PC-9 (cell line): ENCODE data around the gene LIPC. TPM values are rescaled to one million over a fixed set of nuclear protein-coding genes. Genes with fewer than 3 reads are reported as not detected.
A peak's percentile ranks its signal among the peaks of the same experiment; 100 is the strongest.

Source experiments
- BruUV-seq: library from RNA; stranded (reverse); fragments of 400-500 nt; replicated peaks from 2 replicates; lab custom pipeline; 2021; lab: Mats Ljungman, UMichigan
- CTCF ChIA-PET: fragments of 300-600 bp; sonication (Branson Sonifier 250); formaldehyde crosslinking; loops from one replicate; lab custom pipeline; 2022; ENCODE audit warnings: antibody characterized with exemption; lab: Charles Lee
- POLR2A ChIA-PET: fragments of 300-600 bp; sonication (Branson Sonifier 250); formaldehyde crosslinking; loops from one replicate; lab custom pipeline; 2022; ENCODE audit warnings: antibody characterized with exemption; ENCODE audit not compliant: unreplicated experiment; lab: Charles Lee
- DNase-seq, 2 experiments: peaks; one replicate each; pipeline versions ENCODE4 v3.0.0 to v3.0.0-alpha.2; 2015 to 2022; ENCODE audit warnings: mixed read lengths in 1 of 2
- H2AFZ ChIP-seq: fragments of 200-600 bp; sonication (generic); 2 replicates; pipeline ENCODE4 v1.8.1; 2017; ENCODE audit warnings: antibody characterized with exemption
- H3F3A ChIP-seq: fragments of 200-600 bp; sonication (generic); 2 replicates; pipeline ENCODE4 v1.8.1; 2017; ENCODE audit warnings: antibody characterized with exemption, mild to moderate bottlenecking, low read depth; ENCODE audit not compliant: insufficient read depth
- H3K27ac ChIP-seq: fragments of 200-600 bp; sonication (generic); 2 replicates; pipeline ENCODE4 v1.6.1; 2016; ENCODE audit warnings: mixed run types
- H3K27me3 ChIP-seq: fragments of 200-600 bp; sonication (generic); 2 replicates; pipeline ENCODE4 v1.6.1; 2016; ENCODE audit warnings: low read depth, mixed run types; ENCODE audit not compliant: insufficient read depth
- H3K36me3 ChIP-seq: fragments of 200-600 bp; sonication (generic); 2 replicates; pipeline ENCODE4 v1.6.1; 2016; ENCODE audit warnings: low read depth, mixed run types
- H3K4me1 ChIP-seq: fragments of 200-600 bp; sonication (generic); replicated peaks from 2 replicates; pipeline ENCODE4 v1.6.1; 2016; ENCODE audit warnings: mixed run types; ENCODE audit not compliant: insufficient read depth
- H3K4me2 ChIP-seq: fragments of 200-600 bp; sonication (generic); 2 replicates; pipeline ENCODE4 v1.6.1; 2017; ENCODE audit warnings: mixed run types
- H3K4me3 ChIP-seq: fragments of 200-600 bp; sonication (generic); 2 replicates; pipeline ENCODE4 v1.6.1; 2016; ENCODE audit warnings: mixed run types
- H3K79me2 ChIP-seq: fragments of 200-600 bp; sonication (generic); 2 replicates; pipeline ENCODE4 v1.6.1; 2017; ENCODE audit warnings: low read depth, mixed run types
- H3K9me2 ChIP-seq: fragments of 200-600 bp; sonication (generic); 2 replicates; pipeline ENCODE4 v1.8.1; 2017; ENCODE audit warnings: mild to moderate bottlenecking; ENCODE audit not compliant: insufficient read depth
- H3K9me3 ChIP-seq: fragments of 200-600 bp; sonication (generic); 2 replicates; pipeline ENCODE4 v1.8.1; 2016; ENCODE audit warnings: low read depth; ENCODE audit not compliant: insufficient read depth
- H4K20me1 ChIP-seq: fragments of 200-600 bp; sonication (generic); 2 replicates; pipeline ENCODE4 v1.8.1; 2017; ENCODE audit not compliant: insufficient read depth
- EZH2 ChIP-seq: fragments of 200-600 bp; sonication (generic); IDR thresholded peaks from 2 replicates; pipeline ENCODE4 v1.8.0; 2017; ENCODE audit warnings: antibody characterized with exemption, low read depth
- intact Hi-C: fragments of 100-400 bp; cut with micrococcal nuclease; formaldehyde crosslinking; loops from one replicate; pipeline ENCODE4 v1.10.0; 2022; ENCODE audit not compliant: unreplicated experiment
- total RNA-seq: library from RNA; stranded (reverse); gene quantifications from 2 replicates; pipeline ENCODE4 v1.2.3, GENCODE V29; 2021
- TF ChIP-seq, protein P1 (sequence below): fragments of 200-600 bp; sonication (generic); conservative IDR thresholded peaks from 2 replicates; pipeline ENCODE4 v1.6.1; 2017; ENCODE audit warnings: mixed run types, antibody characterized with exemption, mild to moderate bottlenecking, moderate library complexity

Gene LIPC
- total RNA-seq, 1 experiment from 2014 or later: not detected

DNA sequence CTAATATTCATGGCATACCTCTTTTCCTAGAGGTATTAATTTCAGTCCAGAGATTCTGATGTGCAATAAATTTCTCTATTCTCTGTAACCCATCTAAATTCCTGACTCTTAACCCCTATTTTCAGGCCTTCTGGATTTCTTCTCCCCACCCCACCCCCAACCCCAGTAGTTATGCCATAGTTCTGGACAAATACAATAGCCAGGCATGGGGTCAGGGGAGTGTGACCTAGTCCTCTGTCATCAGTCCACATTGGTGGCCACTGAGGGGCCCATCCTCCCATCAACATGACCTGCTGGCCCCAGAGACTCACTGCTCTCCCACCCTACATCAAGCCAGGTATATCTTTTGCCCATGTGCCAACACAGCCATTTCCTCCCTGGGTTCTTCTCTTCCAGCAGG is 3.8 kb upstream of the LIPC start:
- Histone ChIP-seq H3K9me2 (no peaks in the 10 kb centered on the region), H3F3A (peaks cover 10% of the 10 kb centered on the region; the same call in 1 of the 2 replicates), H2AFZ (no peak overlapping the region), H3K27ac (no peak overlapping the region), H3K4me2 (no peak overlapping the region), H3K36me3 (no peaks in the 10 kb centered on the region), H3K27me3 (no peaks in the 10 kb centered on the region), H3K4me3 (no peak overlapping the region), H4K20me1 (no peaks in the 10 kb centered on the region), H3K79me2 (no peaks in the 10 kb centered on the region), H3K4me1 (peaks cover 33% of the 10 kb centered on the region), H3K9me3 (no peaks in the 10 kb centered on the region)
- BruUV-seq: no TSS peak
- intact Hi-C loops: no loop called here
- DNase-seq: no peak
- POLR2A ChIA-PET: no interaction called here
- TF ChIP-seq EZH2: no peak
- TF ChIP-seq, protein P1, sequence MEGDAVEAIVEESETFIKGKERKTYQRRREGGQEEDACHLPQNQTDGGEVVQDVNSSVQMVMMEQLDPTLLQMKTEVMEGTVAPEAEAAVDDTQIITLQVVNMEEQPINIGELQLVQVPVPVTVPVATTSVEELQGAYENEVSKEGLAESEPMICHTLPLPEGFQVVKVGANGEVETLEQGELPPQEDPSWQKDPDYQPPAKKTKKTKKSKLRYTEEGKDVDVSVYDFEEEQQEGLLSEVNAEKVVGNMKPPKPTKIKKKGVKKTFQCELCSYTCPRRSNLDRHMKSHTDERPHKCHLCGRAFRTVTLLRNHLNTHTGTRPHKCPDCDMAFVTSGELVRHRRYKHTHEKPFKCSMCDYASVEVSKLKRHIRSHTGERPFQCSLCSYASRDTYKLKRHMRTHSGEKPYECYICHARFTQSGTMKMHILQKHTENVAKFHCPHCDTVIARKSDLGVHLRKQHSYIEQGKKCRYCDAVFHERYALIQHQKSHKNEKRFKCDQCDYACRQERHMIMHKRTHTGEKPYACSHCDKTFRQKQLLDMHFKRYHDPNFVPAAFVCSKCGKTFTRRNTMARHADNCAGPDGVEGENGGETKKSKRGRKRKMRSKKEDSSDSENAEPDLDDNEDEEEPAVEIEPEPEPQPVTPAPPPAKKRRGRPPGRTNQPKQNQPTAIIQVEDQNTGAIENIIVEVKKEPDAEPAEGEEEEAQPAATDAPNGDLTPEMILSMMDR: no peak
- CTCF ChIA-PET: no interaction called here

DNA sequence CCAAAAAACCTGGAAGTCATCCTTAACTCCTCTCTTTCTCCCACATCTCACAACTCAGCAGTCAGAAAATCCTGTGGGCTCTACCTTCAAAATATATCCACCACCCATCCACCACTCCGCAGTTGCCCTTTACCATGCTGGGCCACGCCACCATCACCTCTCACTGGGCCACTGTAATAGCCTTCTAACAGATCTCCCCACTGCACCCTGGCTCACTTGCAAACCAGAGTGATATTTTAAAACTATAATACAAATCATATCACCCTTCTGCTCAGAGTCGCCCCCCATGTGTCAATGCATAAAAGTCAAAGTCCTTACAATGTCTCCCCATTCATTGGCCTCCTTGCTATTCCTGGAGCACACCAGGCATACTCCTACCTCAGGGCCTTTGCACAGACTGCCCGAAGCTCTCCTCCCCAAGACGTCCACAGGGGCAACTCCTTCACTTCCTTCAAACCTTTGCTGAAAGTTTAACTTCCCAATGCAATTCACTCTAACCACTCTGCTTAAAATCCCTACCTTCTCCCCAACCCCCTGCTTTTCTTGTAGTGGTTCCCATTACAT is 1.5 kb upstream of the LIPC start:
- CTCF ChIA-PET: no interaction called here
- Histone ChIP-seq H3K4me2 (no peak overlapping the region), H4K20me1 (no peaks in the 10 kb centered on the region), H3K9me2 (no peaks in the 10 kb centered on the region), H3K36me3 (no peaks in the 10 kb centered on the region), H3K9me3 (no peaks in the 10 kb centered on the region), H3K27ac (no peak overlapping the region), H3K4me3 (no peak overlapping the region), H3K79me2 (no peaks in the 10 kb centered on the region), H2AFZ (no peak overlapping the region), H3K27me3 (no peaks in the 10 kb centered on the region), H3F3A (peaks cover 10% of the 10 kb centered on the region; the same call in 1 of the 2 replicates), H3K4me1 (peaks cover 38% of the 10 kb centered on the region)
- no peak for DNase-seq
- TF ChIP-seq, protein P1: no peak
- TF ChIP-seq EZH2: no peak
- no TSS peak for BruUV-seq
- intact Hi-C loops: no loop called here
- POLR2A ChIA-PET: no interaction called here

DNA sequence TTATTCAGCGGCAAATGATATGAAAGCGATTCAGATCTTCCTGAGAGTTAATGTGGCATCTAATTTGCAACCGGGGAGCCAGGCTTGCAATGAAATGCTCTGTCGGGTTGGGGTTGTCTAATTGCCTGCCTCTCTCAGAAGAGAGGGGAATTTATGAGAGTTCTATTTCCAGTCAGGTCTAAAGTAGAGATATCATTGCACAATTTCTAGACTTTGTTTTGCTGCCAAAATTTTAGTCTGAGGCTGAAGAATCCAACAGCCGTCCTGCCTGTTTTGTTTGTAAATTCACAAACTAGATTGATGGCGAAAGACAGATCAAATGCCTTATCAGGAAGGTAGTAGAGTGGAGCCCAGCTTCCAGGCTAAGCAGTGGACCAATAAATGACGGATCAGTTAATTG is 610 bp downstream of the LIPC start:
- ChIA-PET CTCF (no interaction called here), POLR2A (no interaction called here)
- Histone ChIP-seq H3K79me2 (no peaks in the 10 kb centered on the region), H3K9me3 (no peaks in the 10 kb centered on the region), H3K27me3 (no peaks in the 10 kb centered on the region), H4K20me1 (no peaks in the 10 kb centered on the region), H3K9me2 (no peaks in the 10 kb centered on the region), H2AFZ (no peak overlapping the region), H3K36me3 (no peaks in the 10 kb centered on the region), H3K4me3 (no peak overlapping the region), H3F3A (peaks cover 10% of the 10 kb centered on the region; the same call in 1 of the 2 replicates), H3K4me1 (peaks cover 37% of the 10 kb centered on the region), H3K27ac (peak overlapping the region; percentile 71), H3K4me2 (peak overlapping the region; percentile 26)
- intact Hi-C loops: no loop called here
- BruUV-seq: no TSS peak
- peak in 1 of 2 experiments; percentile 79 for DNase-seq
- TF ChIP-seq EZH2: no peak
- TF ChIP-seq, protein P1: no peak
